CD14-positive monocyte (primary cell): Measurements from ENCODE around the gene NID1. TPM values are rescaled to one million over a fixed set of nuclear protein-coding genes. Genes with fewer than 3 reads are reported as not detected.

Experiments
- DNase-seq, 3 donors: peaks; one replicate each; pipeline ENCODE4 v3.0.0-alpha.2; 2011 to 2022
- H2AFZ ChIP-seq: 2 replicates; pipeline ENCODE4 v1.6.0; 2012; ENCODE audit warnings: mild to moderate bottlenecking, low read depth, low read length, inconsistent platforms; ENCODE audit not compliant: insufficient read depth, poor library complexity, severe bottlenecking
- H3K27ac ChIP-seq, 2 donors: 1 replicate in 1 of 2; 2 replicates in 1 of 2; pipeline ENCODE4 v1.5.1; 2012 to 2013; ENCODE audit warnings: low read length in 2 of 2, control low read depth in 1 of 2, inconsistent platforms in 1 of 2, low read depth in 1 of 2, mild to moderate bottlenecking in 1 of 2
- H3K27me3 ChIP-seq, 2 donors: one replicate each; pipeline versions ENCODE4 v1.6.0 to v1.6.1; 2011 to 2013; ENCODE audit warnings: low read length in 2 of 2; ENCODE audit not compliant: control insufficient read depth in 2 of 2, insufficient read depth in 2 of 2
- H3K36me3 ChIP-seq, 2 donors: replicated peaks in 1 of 2; 1 replicate in 1 of 2; 2 replicates in 1 of 2; pipeline versions ENCODE4 v1.5.1 to v1.6.1; 2012 to 2013; ENCODE audit warnings: low read length in 2 of 2, control low read depth in 1 of 2, inconsistent platforms in 1 of 2, mild to moderate bottlenecking in 1 of 2; ENCODE audit not compliant: insufficient read depth in 2 of 2, control insufficient read depth in 1 of 2
- H3K4me1 ChIP-seq, 2 donors: 1 replicate in 1 of 2; 2 replicates in 1 of 2; pipeline versions ENCODE4 v1.5.1 to v1.6.1; 2012 to 2013; ENCODE audit warnings: low read length in 2 of 2, control low read depth in 1 of 2, inconsistent platforms in 1 of 2, mild to moderate bottlenecking in 1 of 2, moderate library complexity in 1 of 2; ENCODE audit not compliant: insufficient read depth in 2 of 2, control insufficient read depth in 1 of 2
- H3K4me2 ChIP-seq: replicated peaks from 2 replicates; pipeline ENCODE3; 2012; ENCODE audit warnings: low read length, moderate library complexity, mild to moderate bottlenecking; ENCODE audit not compliant: poor library complexity, severe bottlenecking; ENCODE audit errors: extremely low read depth
- H3K4me3 ChIP-seq, 3 experiments: fragments of 200-600 bp in 1 of 3; sonication (generic) in 1 of 3; replicated peaks in 1 of 3; 1 replicate in 2 of 3; 2 replicates in 1 of 3; pipeline ENCODE4 v1.5.1; 2011 to 2013; ENCODE audit warnings: low read length in 3 of 3, mild to moderate bottlenecking in 3 of 3, control low read depth in 2 of 3, low read depth in 2 of 3, inconsistent platforms in 1 of 3, moderate library complexity in 1 of 3
- H3K79me2 ChIP-seq: 2 replicates; pipeline ENCODE4 v1.6.0; 2012; ENCODE audit warnings: mild to moderate bottlenecking, control low read depth, inconsistent platforms, low read length, moderate library complexity; ENCODE audit not compliant: insufficient read depth
- H3K9ac ChIP-seq: 2 replicates; pipeline ENCODE4 v1.6.0; 2017; ENCODE audit warnings: low read length, mild to moderate bottlenecking; ENCODE audit not compliant: insufficient read depth, poor library complexity, severe bottlenecking
- H3K9me3 ChIP-seq, 2 donors: replicated peaks in 1 of 2; 1 replicate in 1 of 2; 2 replicates in 1 of 2; pipeline versions ENCODE4 v1.5.1 to v1.6.1; 2012 to 2013; ENCODE audit warnings: low read length in 2 of 2, control low read depth in 1 of 2; ENCODE audit not compliant: control insufficient read depth in 1 of 2, insufficient read depth in 1 of 2
- H4K20me1 ChIP-seq: 2 replicates; pipeline ENCODE4 v1.6.0; 2012; ENCODE audit warnings: mild to moderate bottlenecking, low read length, control low read depth, moderate library complexity; ENCODE audit not compliant: insufficient read depth
- H3K27ac Mint-ChIP-seq, 7 donors: one replicate each; pipeline ENCODE4 v1.8.0; 2020; ENCODE audit warnings: mild to moderate bottlenecking in 7 of 7, mixed read lengths in 7 of 7, moderate library complexity in 6 of 7, inconsistent platforms in 2 of 7
- H3K27me3 Mint-ChIP-seq, 3 donors: one replicate each; pipeline ENCODE4 v1.8.0; 2021 to 2022; ENCODE audit warnings: low read depth in 3 of 3, mild to moderate bottlenecking in 3 of 3, mixed read lengths in 3 of 3, moderate library complexity in 3 of 3, inconsistent platforms in 1 of 3
- H3K36me3 Mint-ChIP-seq, 2 donors: one replicate each; pipeline ENCODE4 v1.8.0; 2020; ENCODE audit warnings: mixed read lengths in 2 of 2, inconsistent platforms in 1 of 2, mild to moderate bottlenecking in 1 of 2
- H3K4me1 Mint-ChIP-seq: one replicate; pipeline ENCODE4 v1.8.0; 2020; ENCODE audit warnings: mild to moderate bottlenecking, mixed read lengths
- H3K4me3 Mint-ChIP-seq, 2 donors: one replicate each; pipeline ENCODE4 v1.8.0; 2020; ENCODE audit warnings: mild to moderate bottlenecking in 2 of 2, mixed read lengths in 2 of 2, moderate library complexity in 1 of 2
- H3K9me3 Mint-ChIP-seq, 7 donors: one replicate each; pipeline ENCODE4 v1.8.0; 2020 to 2022; ENCODE audit warnings: mixed read lengths in 7 of 7, mild to moderate bottlenecking in 6 of 7, moderate library complexity in 6 of 7, inconsistent platforms in 2 of 7
- WGBS: methylation state at CpG from one replicate; pipeline ENCODE4 v1.1.5; 2013; ENCODE audit warnings: missing lambda C conversion rate; ENCODE audit not compliant: insufficient coverage; 5-methylcytosine and 5-hydroxymethylcytosine counted together
- intact Hi-C, 2 donors: fragments of 100-400 bp; cut with micrococcal nuclease; formaldehyde crosslinking; loops; one replicate each; pipeline versions ENCODE4 v1.15.0 to v1.15.1; 2023
- polyA plus RNA-seq, 3 donors: library from polyadenylated mRNA; depleted of rRNA in 1 of 3; unstranded in 2 of 3; stranded (reverse) in 1 of 3; fragments of 300-500 nt in 2 of 3; fragments of >200 nt in 1 of 3; fragmentation: Illumina TruSeq in 2 of 3; gene quantifications; 1 replicate in 2 of 3; 2 replicates in 1 of 3; pipeline ENCODE4 v1.2.3, GENCODE V29; 2012 to 2021
- TF ChIP-seq, protein P1 (sequence below): fragments of 200-600 bp; IDR thresholded peaks from one replicate; pipeline ENCODE4 v1.8.0; 2022; ENCODE audit warnings: antibody characterized with exemption, mild to moderate bottlenecking

NID1 gene
- polyA plus RNA-seq, 3 donors: 6.8 to 19.7 (median 14.4) TPM

- H3K27ac ChIP-seq: no peak overlapping the region
- H4K20me1 ChIP-seq: no peaks in the 10 kb centered on the region
- Mint-ChIP-seq H3K4me1 (peaks cover 2% of the 10 kb centered on the region), H3K4me3 (no peak overlapping the region), H3K27me3 (peaks cover 0 to 2% (median 1%) of the 10 kb centered on the region in 3 donors), H3K27ac (no peak overlapping the region), H3K36me3 (peaks cover 12 to 30% of the 10 kb centered on the region in 2 donors), H3K9me3 (peaks cover 0 to 4% (median 0%) of the 10 kb centered on the region in 7 donors)
- TF ChIP-seq, protein P1, sequence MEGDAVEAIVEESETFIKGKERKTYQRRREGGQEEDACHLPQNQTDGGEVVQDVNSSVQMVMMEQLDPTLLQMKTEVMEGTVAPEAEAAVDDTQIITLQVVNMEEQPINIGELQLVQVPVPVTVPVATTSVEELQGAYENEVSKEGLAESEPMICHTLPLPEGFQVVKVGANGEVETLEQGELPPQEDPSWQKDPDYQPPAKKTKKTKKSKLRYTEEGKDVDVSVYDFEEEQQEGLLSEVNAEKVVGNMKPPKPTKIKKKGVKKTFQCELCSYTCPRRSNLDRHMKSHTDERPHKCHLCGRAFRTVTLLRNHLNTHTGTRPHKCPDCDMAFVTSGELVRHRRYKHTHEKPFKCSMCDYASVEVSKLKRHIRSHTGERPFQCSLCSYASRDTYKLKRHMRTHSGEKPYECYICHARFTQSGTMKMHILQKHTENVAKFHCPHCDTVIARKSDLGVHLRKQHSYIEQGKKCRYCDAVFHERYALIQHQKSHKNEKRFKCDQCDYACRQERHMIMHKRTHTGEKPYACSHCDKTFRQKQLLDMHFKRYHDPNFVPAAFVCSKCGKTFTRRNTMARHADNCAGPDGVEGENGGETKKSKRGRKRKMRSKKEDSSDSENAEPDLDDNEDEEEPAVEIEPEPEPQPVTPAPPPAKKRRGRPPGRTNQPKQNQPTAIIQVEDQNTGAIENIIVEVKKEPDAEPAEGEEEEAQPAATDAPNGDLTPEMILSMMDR: no peak
- no peaks in the 10 kb centered on the region for H3K4me1 ChIP-seq
- no peak for DNase-seq
- 95% methylated on average over 6 of the region's 7 CpGs for WGBS
- H3K9me3 ChIP-seq: no peaks in the 10 kb centered on the region
- intact Hi-C loops: no loop called here
- H3K4me3 ChIP-seq: no peak overlapping the region
- H3K4me2 ChIP-seq: no peak overlapping the region
- no peaks in the 10 kb centered on the region for H3K27me3 ChIP-seq
- H3K79me2 ChIP-seq: no peaks in the 10 kb centered on the region
- no peak overlapping the region for H2AFZ ChIP-seq
- H3K9ac ChIP-seq: no peak overlapping the region
- peaks cover 3 to 23% of the 10 kb centered on the region in 2 donors for H3K36me3 ChIP-seq
These were observed 54.4 kb downstream of the NID1 start for GRCh38 chr1:236010443-236010842.

GRCh38 chr1:236009857-236010256, 55.0 kb downstream of the NID1 start:
- H3K4me3 ChIP-seq: no peak overlapping the region
- Mint-ChIP-seq H3K9me3 (peaks cover 0 to 4% (median 0%) of the 10 kb centered on the region in 7 donors), H3K4me3 (no peak overlapping the region), H3K27me3 (peaks cover 0 to 2% (median 1%) of the 10 kb centered on the region in 3 donors), H3K27ac (no peak overlapping the region), H3K4me1 (peaks cover 2% of the 10 kb centered on the region), H3K36me3 (peaks cover 11 to 28% of the 10 kb centered on the region in 2 donors)
- H2AFZ ChIP-seq: no peak overlapping the region
- H3K27ac ChIP-seq: no peak overlapping the region
- H3K4me1 ChIP-seq: no peaks in the 10 kb centered on the region
- TF ChIP-seq, protein P1: no peak
- peaks cover 3 to 23% of the 10 kb centered on the region in 2 donors for H3K36me3 ChIP-seq
- H3K9ac ChIP-seq: no peak overlapping the region
- no peak overlapping the region for H3K4me2 ChIP-seq
- no peaks in the 10 kb centered on the region for H3K79me2 ChIP-seq
- no peaks in the 10 kb centered on the region for H4K20me1 ChIP-seq
- DNase-seq: no peak
- no peaks in the 10 kb centered on the region for H3K27me3 ChIP-seq
- intact Hi-C loops: no loop called here
- no peaks in the 10 kb centered on the region for H3K9me3 ChIP-seq
- WGBS: 100% methylated on average over 1 of the region's 2 CpGs
